GM19193 (cell line): ENCODE results near the gene SATB2.

Experiments used
- POLR2A ChIP-seq: IDR thresholded peaks from 4 replicates; pipeline ENCODE4 v1.6.1; 2011; ENCODE audit not compliant: insufficient read depth, insufficient read length; ENCODE audit errors: extremely low read depth

SATB2 gene

GRCh38 chr2:199228887-199229819 lies 228.6 kb downstream of the SATB2 start:
- no peak for TF ChIP-seq POLR2A

- TF ChIP-seq POLR2A: no peak
Measured at GRCh38 chr2:199223791-199224190, 233.9 kb downstream of the SATB2 start.

GRCh38 chr2:199220920-199221319 lies 236.8 kb downstream of the SATB2 start:
- TF ChIP-seq POLR2A: no peak

- TF ChIP-seq POLR2A: no peak
Measured at GRCh38 chr2:199219551-199219950, 238.2 kb downstream of the SATB2 start.
